Fibroblast of skin of scalp (primary cell): Measurements from ENCODE around the gene YBX1.
"Not testable (repeated sequence)": the region's sequence is repeated elsewhere in the genome, so short reads cannot be mapped to it uniquely, and the experiment has no call there.

Source experiments
- DNase-seq: peaks from one replicate; pipeline ENCODE4 v3.0.0-alpha.2; 2013

Gene YBX1

DNA sequence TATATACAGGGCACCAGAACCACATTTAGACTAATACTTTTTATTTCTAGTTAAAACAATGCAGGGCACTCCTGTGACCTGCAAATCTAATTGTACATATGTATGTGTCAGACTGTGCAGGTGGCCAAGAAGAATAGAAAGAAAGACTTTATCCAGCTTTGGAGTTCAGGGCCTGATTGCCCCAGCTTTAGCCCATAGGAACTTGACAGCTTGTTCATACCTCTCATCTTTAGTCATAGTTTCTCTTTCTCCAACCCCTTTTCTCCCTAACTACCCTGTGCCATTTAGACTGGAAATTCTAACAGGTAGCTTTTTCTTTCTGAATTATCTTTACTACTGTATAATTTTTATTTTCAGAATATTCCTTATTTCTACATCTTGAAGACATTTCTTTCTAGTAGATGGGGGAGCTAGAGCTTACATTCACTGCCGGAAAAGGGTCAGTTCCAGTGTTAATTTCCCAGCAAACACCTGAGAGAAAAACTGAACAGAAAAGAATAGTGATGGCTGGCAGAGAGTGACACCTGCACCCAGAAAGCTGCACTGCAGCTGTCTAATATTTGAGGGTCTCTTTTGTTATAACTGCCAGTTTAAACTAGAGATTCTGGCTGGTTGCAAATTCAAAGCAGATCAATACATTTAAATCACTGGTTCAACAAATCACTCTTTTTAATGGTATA, 8.4 kb downstream of the YBX1 start:
- DNase-seq, result no peak

DNA sequence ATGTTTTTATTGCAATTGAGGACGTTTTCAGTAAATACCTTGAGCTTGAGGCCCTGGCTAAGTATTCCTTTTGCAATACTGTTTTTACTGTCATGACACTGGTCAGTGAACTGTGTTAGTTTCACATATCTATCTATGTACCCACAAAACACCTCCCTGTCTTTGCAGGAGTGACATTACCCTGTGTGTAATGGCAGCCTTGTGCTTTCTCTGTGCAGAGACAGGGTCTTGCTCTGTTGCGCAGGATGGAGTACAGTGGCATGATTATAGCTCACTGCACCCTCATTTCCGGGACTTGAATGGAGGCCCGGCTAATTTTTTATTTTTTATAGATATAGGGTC, 8.9 kb downstream of the YBX1 start:
- DNase-seq, result no peak

DNA sequence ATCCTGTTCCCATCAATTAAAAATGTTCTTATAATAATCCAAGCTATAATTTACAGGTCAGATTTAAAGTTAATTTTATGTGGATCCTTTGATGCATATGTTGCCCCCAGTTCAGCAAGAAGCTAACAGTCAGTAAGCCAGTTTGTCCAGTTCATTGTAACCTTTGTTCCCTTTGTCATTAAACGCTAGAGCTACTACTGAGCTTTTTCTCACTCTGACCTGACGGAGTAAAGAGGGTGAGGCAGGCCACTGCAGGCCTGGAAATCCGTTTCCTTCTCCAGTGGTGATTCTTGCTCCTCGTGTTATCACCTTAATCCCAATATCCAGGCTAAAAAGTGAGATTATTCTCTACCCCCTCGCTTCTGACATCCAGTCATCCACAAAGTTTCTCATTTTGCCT, 10.2 kb downstream of the YBX1 start:
- no peak for DNase-seq

DNA sequence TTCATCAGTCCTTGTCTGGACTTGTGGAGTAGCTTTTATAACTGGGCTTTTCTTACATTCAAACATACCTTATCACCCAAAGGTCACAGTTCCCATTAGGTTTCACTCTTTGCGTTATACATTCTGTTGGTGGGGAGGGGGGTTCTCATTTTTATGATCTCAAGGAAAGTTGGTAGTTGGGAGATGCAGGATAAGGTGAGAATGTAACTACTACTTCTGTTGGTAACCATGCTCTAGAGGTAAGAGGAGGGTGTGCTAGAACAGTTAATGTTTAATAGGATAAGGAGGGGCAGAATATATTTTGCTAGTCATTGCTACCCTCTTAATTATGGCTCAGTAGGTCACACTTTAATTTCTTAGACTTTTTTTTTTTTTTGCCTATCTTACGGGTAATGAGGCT, 10.7 kb downstream of the YBX1 start:
- no peak for DNase-seq

GRCh38 chr1:42698081-42698813, 16.0 kb downstream of the YBX1 start:
- DNase-seq, result no peak

- no peak for DNase-seq
Measured at GRCh38 chr1:42700006-42700405, 17.8 kb downstream of the YBX1 start.

GRCh38 chr1:42703888-42704464, 21.8 kb downstream of the YBX1 start:
- no peak for DNase-seq

- not testable (repeated sequence) for DNase-seq
Measured at GRCh38 chr1:42712808-42713207, 30.6 kb downstream of the YBX1 start.

DNA sequence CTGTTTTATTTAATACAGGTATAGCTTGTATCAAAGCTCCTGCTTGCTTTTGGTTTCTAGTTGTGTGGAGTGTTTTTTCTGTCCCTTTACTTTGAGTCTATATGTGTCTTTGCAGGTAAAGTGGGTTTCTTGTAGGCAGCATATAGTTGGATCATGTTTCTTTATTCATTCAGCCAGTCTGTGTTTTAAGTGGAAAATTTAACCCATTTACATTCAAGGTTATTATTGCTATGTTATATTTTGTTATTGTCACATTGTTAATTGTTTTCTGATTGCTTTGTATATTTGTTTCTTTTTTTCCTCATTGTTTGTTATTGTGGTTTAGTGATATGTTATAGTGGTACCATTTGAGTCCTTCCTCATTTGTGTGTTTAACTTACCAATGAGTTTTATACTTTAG, 31.1 kb downstream of the YBX1 start:
- DNase-seq, result no peak

- DNase-seq, result not testable (repeated sequence)
Measured at GRCh38 chr1:42714441-42714840, 32.2 kb downstream of the YBX1 start.

DNA sequence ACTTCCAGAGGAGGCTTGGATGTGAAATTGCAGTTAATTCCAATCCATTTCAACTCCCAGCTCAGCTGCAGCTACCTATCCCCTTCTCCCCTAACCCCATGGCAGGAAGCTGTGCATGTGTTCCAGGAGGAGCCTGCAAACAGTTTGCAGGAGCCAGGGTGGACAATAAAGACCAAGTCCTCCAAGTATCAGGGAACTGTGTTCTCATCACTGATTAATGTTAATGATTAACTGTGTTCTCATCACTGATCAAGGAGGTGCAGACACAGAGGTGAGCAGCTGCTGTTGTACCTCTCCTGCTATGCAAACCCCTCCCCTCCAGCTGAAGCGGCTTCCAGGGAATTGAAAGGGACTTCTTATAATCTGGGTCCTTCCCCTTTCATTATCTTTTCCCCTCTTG, 38.6 kb downstream of the YBX1 start:
- no peak for DNase-seq

DNA sequence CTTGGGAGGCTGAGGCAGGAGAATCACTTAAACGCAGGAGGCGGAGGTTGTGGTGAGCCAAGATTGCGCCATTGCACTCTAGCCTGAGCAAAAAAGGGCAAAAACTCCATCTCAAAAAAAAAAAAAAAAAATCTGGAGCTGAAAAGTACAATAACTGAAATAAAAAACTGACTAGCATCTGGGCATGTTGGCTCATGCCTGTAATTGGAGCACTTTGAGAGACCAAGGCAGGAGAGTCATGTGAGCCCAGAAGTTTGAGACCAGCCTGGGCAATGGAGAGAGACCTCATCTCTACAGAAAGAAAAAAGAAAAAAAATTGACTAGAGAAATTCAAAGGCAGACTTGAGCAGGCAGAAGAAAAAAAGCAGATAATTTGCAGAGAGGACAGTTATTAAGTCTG, 39.7 kb downstream of the YBX1 start:
- DNase-seq, result no peak

GRCh38 chr1:42722403-42722802, 40.2 kb downstream of the YBX1 start:
- DNase-seq, result not testable (repeated sequence)

GRCh38 chr1:42723511-42723910, 41.3 kb downstream of the YBX1 start:
- DNase-seq, result no peak

GRCh38 chr1:42725820-42726219, 43.6 kb downstream of the YBX1 start:
- not testable (repeated sequence) for DNase-seq

- no peak for DNase-seq
Measured at GRCh38 chr1:42730002-42730401, 47.8 kb downstream of the YBX1 start.

- no peak for DNase-seq
Measured at GRCh38 chr1:42730988-42731387, 48.8 kb downstream of the YBX1 start.

DNA sequence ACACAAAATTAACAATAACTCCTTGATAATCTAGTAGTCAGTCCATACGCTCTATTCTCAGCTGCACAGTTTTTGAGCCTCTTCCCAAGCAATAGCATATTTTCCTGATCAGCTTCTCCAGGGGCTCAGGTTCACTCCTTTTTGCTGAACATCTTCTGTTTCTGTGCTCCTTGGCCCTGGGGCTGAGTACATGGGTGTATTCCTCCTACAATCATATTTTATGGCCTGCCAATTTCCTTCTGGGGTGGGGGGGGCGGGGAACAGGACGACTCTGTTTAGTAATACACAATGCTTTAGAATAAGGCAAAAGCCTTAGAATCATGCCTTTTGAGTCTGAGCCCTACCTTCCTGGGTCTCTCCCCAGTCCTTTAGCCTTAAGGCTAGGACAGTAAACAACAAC, 49.4 kb downstream of the YBX1 start:
- DNase-seq, result no peak

DNA sequence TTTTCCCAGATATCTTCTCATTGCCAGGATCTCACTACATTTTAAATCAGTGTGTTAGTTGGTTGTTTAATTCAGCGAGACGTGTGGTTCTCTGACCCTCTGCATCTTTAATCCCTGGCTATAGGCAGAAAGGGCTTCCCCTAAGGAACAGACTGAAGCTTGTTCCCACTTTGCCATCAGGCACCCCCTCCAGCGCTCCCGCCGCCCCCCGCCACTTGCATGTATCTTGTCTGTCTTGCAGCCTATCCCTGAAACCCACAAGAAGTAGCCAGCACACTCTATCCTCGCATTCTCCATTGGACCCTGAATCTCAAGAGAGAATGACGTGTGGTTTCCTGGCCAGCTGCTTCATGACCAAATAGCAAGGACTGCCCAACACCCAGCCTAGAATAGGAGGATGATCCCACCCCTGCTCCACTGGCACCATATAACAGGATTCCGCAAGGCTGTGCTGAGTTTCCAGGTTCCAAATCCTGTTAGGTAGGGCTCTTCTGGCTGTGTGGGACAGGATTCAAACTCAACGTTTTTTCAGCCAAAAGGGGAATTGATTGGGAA, 50.0 kb downstream of the YBX1 start:
- DNase-seq, result no peak

GRCh38 chr1:42733415-42734200, 51.4 kb downstream of the YBX1 start:
- no peak for DNase-seq

GRCh38 chr1:42734201-42735035, 52.2 kb downstream of the YBX1 start:
- no peak for DNase-seq

DNA sequence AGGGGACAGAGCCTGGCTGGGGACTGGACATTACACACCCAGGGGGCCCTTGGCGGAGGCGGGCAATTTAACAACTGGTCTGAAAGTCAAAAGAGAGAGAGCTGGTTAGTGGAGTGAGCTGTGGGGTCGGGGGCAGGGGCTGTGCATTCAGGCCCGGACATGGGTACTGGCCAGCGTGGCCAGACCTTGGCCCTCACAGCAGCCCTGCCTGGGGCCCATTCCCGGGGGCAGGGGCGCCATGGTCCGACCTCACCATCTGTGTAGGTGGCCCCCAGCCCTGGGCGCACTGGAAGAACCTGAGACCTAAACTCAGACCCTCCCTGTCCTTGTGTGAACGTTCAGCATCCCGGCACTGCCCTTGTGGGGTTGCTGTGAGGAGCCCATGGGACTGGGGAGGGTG, 52.8 kb downstream of the YBX1 start:
- no peak for DNase-seq
